H54 (cell line): ENCODE results near the gene S1PR4.
"Not testable (repeated sequence)": the region's sequence is repeated elsewhere in the genome, so short reads cannot be mapped to it uniquely, and the experiment has no call there.

Experiments
- DNase-seq: peaks from one replicate; pipeline ENCODE4 v3.0.0; 2011; ENCODE audit warnings: low spot score, mixed read lengths; ENCODE audit not compliant: insufficient read length
- FAIRE-seq: peaks from 3 replicates; lab custom pipeline; 2011; peaks lifted over from hg19 to GRCh38; lab: Jason Lieb, UNC
- POLR2A ChIP-seq: IDR thresholded peaks from 2 replicates; pipeline ENCODE4 v1.6.1; 2011; ENCODE audit warnings: low read depth, mild to moderate bottlenecking, low read length

The S1PR4 gene

GRCh38 chr19:3202346-3202745 lies 23.8 kb downstream of the S1PR4 start:
- TF ChIP-seq POLR2A: no peak
- no peak for DNase-seq
- no peak for FAIRE-seq

GRCh38 chr19:3202895-3203294 lies 24.3 kb downstream of the S1PR4 start:
- not testable (repeated sequence) for DNase-seq, FAIRE-seq

- DNase-seq (no peak), FAIRE-seq (no peak)
- TF ChIP-seq POLR2A: no peak
Measured at GRCh38 chr19:3203805-3204645, 25.5 kb downstream of the S1PR4 start.

- TF ChIP-seq POLR2A: no peak
- DNase-seq: no peak
- no peak for FAIRE-seq
Measured at GRCh38 chr19:3204646-3205275, 26.2 kb downstream of the S1PR4 start.

GRCh38 chr19:3206216-3206953 lies 27.8 kb downstream of the S1PR4 start:
- FAIRE-seq (no peak), DNase-seq (no peak)
- no peak for TF ChIP-seq POLR2A

- FAIRE-seq: no peak
- TF ChIP-seq POLR2A: no peak
- DNase-seq: no peak
Measured at GRCh38 chr19:3207461-3208242, 29.1 kb downstream of the S1PR4 start.

- no peak for TF ChIP-seq POLR2A
- FAIRE-seq: no peak
- no peak for DNase-seq
Measured at GRCh38 chr19:3208317-3209207, 30.0 kb downstream of the S1PR4 start.

- no peak for TF ChIP-seq POLR2A
- FAIRE-seq: no peak
- DNase-seq: no peak
Measured at GRCh38 chr19:3210347-3211017, 31.9 kb downstream of the S1PR4 start.

GRCh38 chr19:3211191-3211590 lies 32.6 kb downstream of the S1PR4 start:
- no peak for TF ChIP-seq POLR2A
- DNase-seq (no peak), FAIRE-seq (no peak)

GRCh38 chr19:3213159-3213558 lies 34.6 kb downstream of the S1PR4 start:
- no peak for TF ChIP-seq POLR2A
- no peak for DNase-seq
- no peak for FAIRE-seq

GRCh38 chr19:3216874-3217273 lies 38.3 kb downstream of the S1PR4 start:
- TF ChIP-seq POLR2A: no peak
- no peak for FAIRE-seq

GRCh38 chr19:3220576-3220975 lies 42.0 kb downstream of the S1PR4 start:
- DNase-seq (no peak), FAIRE-seq (no peak)
- TF ChIP-seq POLR2A: no peak

More at GRCh38 chr19:3216874-3217273, 38.3 kb downstream of the S1PR4 start:
- no peak for DNase-seq

- DNase-seq, FAIRE-seq: not testable (repeated sequence)
Measured at GRCh38 chr19:3221576-3221975, 43.0 kb downstream of the S1PR4 start.
